Stimulated activated CD4-positive, alpha-beta T cell treated with anti-CD3 and anti-CD28 coated beads, Interleukin-4, amount 100 ng/mL, for 24 hours (primary cell): ENCODE data around the gene ABCA13.

Experiments
- DNase-seq: peaks from one replicate; pipeline ENCODE4 v3.0.0-alpha.2; 2020

ABCA13 gene

GRCh38 chr7:48671656-48672055, 500.4 kb downstream of the ABCA13 start:
- DNase-seq, result no peak

DNA sequence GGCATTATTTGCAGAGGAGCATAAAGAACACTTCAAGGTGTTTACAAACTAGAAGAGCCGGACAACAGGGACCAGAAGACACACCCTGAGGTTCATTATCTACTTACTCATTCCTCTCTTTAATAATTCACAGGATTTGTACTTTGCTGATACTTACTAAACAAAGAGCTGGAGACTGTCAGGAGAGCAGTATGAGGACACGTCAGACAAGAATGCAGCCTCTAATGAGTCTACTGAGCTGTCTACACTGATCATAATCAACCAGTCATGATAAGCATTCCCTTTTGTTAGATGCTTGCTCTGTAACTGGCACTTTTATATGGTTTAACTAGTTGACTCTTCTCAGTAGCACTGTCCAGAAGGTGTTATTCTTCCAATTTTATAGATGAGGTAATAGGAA, 509.7 kb downstream of the ABCA13 start:
- no peak for DNase-seq

DNA sequence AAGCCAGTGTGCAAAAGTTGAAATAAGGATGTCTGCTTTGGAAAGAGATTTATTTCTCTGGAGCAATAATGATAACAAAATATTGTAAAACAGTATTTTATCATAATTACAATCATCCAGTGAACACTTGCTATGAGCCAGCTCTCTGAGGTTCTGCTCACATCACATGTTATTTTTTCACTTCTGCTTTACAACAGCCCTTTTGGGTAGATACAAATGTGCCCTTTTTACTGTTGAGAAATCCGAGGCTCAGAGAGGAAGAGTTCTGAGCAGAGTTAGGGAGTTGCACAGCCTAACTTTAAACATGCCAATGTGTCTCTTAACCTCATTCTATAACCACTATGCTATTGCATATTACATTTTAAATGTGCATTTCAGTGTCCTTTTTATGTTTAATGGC, 520.5 kb downstream of the ABCA13 start:
- DNase-seq, result no peak
